NCI-H1930 (cell line): Measurements from ENCODE around the gene NKG7.

Experiments
- DNase-seq, 2 experiments: peaks; one replicate each; lab custom pipeline; 2025; lab: John Stamatoyannopoulos, UW

NKG7 gene

GRCh38 chr19:51391073-51391611 is 18.7 kb upstream of the NKG7 start:
- DNase-seq, result no peak

DNA sequence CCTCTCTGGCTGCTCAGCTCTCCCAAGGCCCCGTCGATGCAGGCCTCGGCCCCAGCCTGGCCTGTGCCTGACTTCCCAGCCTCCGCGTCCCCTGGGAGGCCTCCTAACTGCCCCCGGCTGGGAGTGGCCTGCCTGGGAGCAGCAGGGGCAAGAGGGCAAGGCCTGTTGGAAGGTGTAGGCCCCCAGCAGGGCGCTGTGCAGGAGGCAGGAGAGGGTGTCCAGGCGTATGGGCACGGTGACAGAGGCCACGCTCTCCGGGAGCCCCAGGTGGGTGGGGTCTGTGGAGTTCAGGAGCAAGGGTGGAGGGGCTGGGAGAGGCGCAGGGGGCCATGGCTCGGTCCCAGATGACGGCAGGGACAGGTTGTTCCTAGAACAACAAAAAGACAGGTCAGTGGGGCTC is 16.7 kb upstream of the NKG7 start:
- DNase-seq, result no peak

DNA sequence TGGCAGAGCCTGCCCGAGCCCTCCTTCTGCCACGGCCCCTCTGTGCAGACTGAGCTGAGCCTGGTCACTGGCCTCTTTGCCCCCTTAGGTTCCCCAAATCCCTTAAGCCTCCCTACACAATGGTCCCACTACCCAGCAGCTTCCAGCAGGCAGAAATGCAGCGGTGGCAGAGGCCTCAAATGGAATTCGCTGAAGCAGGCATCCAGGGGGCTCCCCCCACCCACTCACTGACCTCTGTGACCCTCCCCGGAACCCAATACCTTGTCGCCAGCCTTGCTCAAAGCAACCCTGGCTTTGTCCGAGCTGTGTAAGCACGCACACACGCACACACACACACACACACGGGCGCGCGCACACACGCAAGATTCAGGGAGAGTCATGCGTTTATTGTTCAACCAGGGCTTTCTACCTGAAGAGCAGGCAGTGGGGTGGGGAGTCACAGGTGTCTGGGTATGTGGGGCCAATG is 15.5 kb upstream of the NKG7 start, which contains the start of gene LIM2:
TSS of gene LIM2 (minus strand) at position 51 of the 466 bp plus-strand sequence. CDS start 531 bp downstream, outside the sequence.
- DNase-seq, result no peak

DNA sequence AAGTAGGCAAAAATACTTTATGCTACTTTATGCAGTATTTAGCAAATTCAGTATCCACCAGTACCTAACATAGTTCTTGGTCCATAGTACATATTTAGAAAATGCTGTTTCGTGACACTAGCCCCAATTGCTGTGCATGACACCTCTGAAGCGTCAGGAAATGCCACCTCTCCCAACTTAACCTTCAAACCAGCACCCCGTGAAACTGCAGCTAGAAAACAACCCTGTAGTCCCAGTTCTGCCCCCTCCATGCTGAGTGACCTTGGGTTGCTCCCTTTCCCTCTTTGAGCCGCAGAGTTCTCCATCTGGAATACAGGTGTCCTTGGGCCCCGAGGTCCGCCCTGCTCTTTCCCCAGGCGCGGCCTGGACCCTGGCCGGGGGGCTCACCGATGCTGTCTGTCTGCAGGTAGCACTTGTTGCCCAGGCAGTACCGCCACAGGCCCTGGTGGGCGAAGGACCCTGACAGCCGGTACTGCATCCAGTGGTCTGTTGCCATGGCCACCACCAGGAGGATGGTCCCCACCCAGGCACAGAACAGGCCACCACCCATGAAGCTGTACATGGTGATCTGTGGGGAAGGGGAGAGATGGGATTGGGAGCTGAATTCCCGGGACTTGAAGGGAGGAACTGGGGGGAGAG is 14.5 kb upstream of the NKG7 start:
- DNase-seq, result no peak

DNA sequence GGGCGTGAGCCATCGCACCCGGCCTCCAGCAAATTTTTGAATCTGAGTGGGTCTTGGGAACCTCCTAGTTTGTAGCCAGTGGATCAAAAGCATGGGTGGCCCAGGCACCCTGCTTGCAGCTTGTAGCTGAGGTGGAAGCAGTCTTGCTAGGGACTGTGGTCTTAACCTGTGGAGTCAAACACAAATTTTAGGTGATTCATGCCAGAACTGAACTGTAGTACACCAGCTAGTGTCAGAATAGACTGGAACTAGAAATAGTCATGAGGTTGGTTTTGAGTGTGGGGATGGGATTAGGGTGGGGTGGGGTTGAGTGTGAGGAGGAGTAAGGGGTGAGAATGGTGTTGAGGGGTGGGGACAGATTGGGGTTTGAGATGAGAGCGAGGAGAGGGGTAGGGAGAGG is 9.6 kb upstream of the NKG7 start:
- no peak for DNase-seq

GRCh38 chr19:51380379-51380778 is 7.9 kb upstream of the NKG7 start:
- no peak for DNase-seq

GRCh38 chr19:51377422-51377821 is 5.0 kb upstream of the NKG7 start:
- DNase-seq, result no peak

DNA sequence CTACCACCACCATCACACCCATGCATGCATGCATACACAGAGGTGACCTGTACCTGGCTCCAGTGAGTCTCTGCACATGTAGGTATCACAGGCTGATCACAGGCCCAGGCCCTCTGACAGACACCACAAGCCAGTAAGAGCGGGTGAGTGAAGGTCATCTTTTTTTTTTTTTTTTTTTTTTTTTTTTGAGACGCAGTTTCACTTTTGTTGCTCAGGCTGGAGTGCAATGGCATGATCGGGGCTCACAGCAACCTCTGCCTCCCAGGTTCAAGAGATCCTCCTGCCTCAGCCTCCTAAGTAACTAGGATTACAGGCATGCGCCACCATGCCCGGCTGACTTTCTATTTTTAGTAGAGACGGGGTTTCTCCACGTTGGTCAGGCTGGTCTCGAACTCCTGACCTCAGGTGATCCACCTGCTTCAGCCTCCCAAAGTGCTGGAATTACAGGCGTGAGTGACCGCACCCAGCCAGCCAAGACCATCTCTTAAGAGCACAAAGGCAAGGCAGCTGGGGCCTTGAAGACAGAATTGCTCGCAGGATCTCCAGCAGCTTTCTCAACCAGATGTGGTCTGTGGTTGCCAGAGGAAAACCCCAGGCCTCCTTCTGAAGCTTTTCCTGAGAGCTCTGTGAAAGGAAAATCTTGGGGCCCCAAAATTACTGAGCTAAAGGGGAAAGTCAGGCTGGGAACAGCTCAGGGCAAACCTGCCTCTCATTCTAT is 3.2 kb upstream of the NKG7 start:
- DNase-seq, result no peak

DNA sequence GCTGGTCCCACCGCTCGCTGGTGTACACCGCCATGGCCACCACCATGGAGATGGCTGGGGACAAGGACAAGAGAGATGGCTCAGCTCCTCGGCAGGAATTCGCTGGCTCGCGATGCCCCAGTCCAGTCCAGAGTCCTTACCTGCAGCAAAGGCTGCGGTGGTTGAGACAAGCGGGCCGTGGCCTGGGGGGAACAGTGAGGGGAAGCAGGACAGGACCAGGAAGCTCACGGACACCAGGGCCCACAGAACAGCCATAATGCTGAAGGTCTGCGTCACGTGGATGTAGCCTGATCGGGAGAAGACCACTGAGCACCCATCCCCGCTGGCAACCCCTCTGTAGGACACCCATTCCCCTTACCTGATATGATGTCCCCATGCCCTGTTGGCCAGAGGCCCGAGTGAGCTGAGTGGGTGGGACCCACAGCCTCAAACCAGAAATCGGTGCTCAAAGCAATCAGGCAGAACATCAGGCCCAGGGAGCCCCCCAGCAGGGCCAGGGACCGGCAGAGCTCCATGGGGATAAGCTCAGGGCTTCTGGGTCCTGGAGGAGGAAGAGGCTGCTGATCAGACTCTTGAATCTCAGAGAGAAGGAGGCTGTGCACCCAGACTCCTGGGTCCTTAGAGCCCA is 319 bp downstream of the NKG7 start:
- no peak for DNase-seq

GRCh38 chr19:51371186-51371690 is 1.2 kb downstream of the NKG7 start:
- no peak for DNase-seq

- no peak for DNase-seq
Observed at GRCh38 chr19:51370230-51370629, 2.2 kb downstream of the NKG7 start.

- DNase-seq, result no peak
Observed at GRCh38 chr19:51368366-51369282, 3.8 kb downstream of the NKG7 start, which contains the start of gene CLDND2. TSS of gene CLDND2 (minus strand) at chr19:51369003. CDS start at chr19:51368577, 426 bp downstream.

DNA sequence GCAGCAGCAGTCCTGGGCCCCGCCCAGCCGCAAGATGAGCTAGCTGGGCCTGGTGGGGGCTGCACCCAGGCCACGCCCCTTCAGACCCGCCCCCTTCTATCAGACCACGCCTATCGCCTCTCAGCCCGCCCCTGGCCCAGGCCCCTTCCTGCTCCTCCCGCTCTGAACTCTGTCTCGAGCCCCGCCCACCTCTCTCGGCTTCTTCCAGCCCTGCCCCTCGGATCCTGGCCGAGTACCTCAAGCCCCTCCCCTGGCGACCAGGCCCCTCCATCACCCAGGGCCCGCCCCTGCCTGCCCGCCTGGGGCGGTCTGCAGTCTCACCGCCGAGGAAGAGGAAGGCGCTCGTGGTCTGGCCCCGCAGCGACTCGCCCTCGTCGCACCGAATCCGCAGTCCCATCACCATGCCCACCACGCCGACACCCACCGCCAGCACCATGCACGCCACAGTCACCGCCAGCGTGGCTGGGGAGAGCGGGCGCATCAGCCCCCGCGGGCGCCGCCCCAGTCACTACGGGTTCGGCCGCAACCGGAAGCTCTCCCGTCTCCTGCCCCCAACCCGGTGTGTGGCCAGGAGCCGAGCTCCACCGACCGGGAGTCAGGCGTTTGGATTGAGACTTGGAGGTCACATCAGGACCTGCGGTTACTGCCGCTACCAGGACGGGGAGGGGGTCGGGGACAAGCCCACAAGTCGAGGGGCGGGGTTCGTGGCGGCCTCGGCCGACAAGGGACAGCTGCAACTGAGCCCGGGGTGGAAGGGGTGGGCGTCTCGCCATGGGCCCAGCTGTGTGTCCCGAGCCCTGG is 4.7 kb downstream of the NKG7 start:
- DNase-seq, result peak; percentile 95 to 98

- no peak for DNase-seq
Observed at GRCh38 chr19:51367255-51367564, 5.2 kb downstream of the NKG7 start.

DNA sequence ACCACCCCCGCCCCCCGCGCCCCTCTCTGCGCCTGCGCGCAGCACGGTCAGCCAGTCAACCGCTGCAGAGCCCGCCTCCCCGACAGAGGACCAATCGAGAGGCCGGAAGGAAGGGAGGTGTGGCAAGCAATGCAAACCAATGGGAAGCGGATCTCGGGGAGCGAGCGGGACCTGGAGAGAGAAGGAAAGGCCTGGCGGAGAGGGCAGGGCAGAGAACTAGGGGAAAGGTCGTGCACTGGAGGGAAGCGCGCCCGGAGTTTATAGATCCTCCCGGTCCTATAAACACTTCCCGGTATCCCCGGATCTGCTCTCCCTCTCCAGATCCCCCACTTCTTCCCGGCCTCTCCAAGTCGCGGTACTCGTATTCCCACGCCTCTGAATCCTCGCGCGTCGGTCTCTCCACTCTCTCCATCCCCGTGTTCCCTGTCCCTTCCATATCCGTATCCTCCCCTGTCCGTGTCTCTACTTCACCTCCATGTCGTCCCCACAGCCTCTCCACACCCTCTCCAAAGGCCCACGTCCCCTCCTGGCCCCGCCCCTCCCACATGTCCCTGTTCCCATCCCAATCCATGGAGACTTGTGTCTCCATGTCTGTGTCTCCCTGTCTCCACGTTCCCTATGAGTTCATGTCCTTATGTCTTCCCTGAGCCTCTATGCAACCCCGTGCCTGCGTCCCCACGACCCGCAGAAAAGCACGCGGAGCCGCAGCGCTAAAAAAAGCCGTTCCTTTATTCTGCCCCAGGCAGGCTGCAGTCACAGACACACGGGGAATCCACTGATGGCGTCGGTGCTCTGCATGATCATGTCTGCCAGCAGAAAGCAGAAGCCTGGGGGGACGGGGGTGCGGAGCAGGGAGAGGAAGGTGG is 5.8 kb downstream of the NKG7 start:
- DNase-seq, result peak; percentile 96 to 97

- DNase-seq, result no peak
Observed at GRCh38 chr19:51365965-51366388, 6.5 kb downstream of the NKG7 start, which contains the start of gene ETFB. TSS of gene ETFB (minus strand) at chr19:51366388. CDS start at chr19:51366326, 62 bp downstream.

DNA sequence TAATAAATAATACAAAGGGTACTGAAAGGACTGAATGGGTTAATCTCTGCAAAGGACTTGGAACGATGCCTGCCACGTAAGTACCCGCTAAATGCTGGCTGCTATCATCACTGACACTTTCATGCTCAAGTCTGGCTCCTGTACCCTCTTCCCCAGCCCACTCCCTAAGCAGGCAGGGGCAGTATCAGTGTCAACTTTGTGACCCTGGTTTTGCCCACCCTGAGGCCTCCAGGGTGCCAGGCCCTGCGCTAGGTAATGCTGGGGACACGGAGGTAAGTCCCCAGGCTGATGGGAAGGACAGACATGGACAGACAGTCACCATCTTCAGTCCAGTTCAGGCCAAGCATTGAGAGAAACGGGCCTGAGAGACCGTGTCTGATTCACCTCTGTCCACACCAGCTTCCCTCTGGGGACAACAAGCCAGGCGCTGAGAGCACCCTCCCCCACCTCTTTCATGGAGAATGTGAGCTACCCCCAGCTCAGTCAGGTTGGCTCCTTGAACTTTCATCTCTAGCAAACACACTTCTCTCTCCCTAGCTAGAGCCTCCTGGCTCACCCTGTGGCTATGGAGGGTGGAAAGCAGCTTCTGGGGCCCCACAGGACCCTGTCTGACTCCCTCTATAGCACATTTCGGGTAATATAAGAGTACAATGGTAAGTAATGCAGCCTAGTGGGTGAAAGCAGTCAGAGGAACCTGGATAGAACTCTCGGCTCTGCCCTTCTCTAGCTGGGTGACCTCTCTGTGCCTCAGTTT is 7.1 kb downstream of the NKG7 start:
- no peak for DNase-seq

DNA sequence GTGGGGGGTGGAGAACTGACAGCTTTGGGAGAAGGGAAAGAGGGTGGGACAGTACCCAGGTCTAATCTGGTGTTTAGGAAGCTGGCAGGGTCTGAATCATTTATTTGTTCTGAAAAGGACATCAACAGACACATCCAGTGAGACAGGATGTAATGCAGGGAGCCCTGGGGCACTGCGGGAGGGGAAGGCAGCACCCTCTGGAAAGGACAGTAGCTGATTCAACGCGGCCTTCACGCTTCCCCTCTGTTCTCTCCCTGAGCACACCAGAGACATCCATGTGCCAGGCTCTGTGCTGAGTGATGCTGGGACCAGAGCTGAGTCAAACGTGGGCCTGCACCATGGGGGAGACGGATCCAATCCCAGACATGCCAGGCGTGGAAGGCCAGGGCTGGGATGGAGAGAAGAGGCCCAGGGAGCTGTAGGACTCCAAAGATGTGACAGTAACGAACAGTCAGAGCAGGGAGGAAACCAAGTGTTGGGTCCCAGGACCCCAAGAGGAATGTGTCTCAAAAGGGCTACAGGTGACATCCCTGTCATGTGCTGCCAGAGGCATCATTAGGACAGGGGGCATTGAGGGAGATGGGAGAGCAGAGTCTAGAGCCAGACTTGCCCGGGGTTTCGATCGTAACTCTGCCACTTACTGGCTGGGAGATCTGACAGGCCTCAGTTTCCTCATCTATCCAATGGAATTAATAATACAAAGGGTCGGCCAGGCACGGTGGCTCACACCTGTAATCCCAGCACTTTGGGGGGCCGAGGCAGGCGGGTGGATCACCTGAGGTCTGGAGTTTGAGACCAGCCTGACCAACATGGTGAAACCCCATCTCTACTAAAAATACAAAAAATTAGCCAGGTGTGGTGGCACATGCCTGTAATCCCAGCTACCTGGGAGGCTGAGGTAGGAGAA is 8.0 kb downstream of the NKG7 start:
- no peak for DNase-seq
